ENCODE results near the gene EML5. TPM values are rescaled to one million over a fixed set of nuclear protein-coding genes. Genes with fewer than 3 reads are reported as not detected.

Gene EML5
- total and polyA plus RNA-seq, 2 donors (not counting 3 experiments of a cell fraction or from before 2014, with no cell fraction given): not detected

- CTCF ChIA-PET: no interaction called here
- intact Hi-C loops (cut with micrococcal nuclease) (no loop called here), dilution Hi-C loops (cut with MboI; ENCODE audit: extremely low pct_ligation_motif_present, low sequenced_read_pairs) (no loop called here)
- no peak for DNase-seq (ENCODE audit: low read depth, low spot score)
- no peak overlapping the region for H3K27ac ChIP-seq (ENCODE audit: insufficient read depth, low read depth, low read length)
- no peak for FAIRE-seq
- no peak overlapping the region for H3K4me2 ChIP-seq (ENCODE audit: insufficient read depth, low read length)
- no peaks in the 10 kb centered on the region for H3K4me1 ChIP-seq (ENCODE audit: control insufficient read depth, extremely low read depth, insufficient read depth, low read length)
- no peak overlapping the region for H3K9ac ChIP-seq (replicated peaks; ENCODE audit: extremely low read depth, insufficient read depth, low read length)
- H3K79me2 ChIP-seq (ENCODE audit: control insufficient read depth, insufficient read depth, low read length): no peaks in the 10 kb centered on the region
- no peaks in the 10 kb centered on the region for H3K27me3 ChIP-seq (ENCODE audit: control insufficient read depth in 2 of 2, insufficient read depth in 2 of 2, low read length in 2 of 2)
- POLR2A ChIA-PET: no interaction called here
- BruUV-seq (replicated peaks): no TSS peak
- no peaks in the 10 kb centered on the region for H3K9me1 ChIP-seq (replicated peaks; ENCODE audit: control insufficient read depth, extremely low read depth, insufficient read depth, low read length)
- no peak for TF ChIP-seq POLR2A (IDR thresholded peaks at IDR 0.05; ENCODE audit: low read depth, low read length)
- TF ChIP-seq MAX (IDR thresholded peaks at IDR 0.05; ENCODE audit: insufficient read depth, insufficient read length): no peak
- no peak for TF ChIP-seq GATA2 (IDR thresholded peaks at IDR 0.05; ENCODE audit: insufficient read depth, insufficient read length, low read depth, low read length)
- TF ChIP-seq JUN (IDR thresholded peaks at IDR 0.05; ENCODE audit: borderline replicate concordance, insufficient read depth, insufficient read length, low read depth): no peak
- TF ChIP-seq FOS (IDR thresholded peaks at IDR 0.05; ENCODE audit: borderline replicate concordance, insufficient read depth, low read length): no peak
- TF ChIP-seq MYC (IDR thresholded peaks at IDR 0.05; ENCODE audit: low read depth, low read length): no peak
- TF ChIP-seq CTCF (IDR thresholded peaks at IDR 0.05; ENCODE audit: extremely low read depth in 1 of 2, insufficient read depth in 1 of 2, low read depth in 1 of 2, low read length in 2 of 2): no peak
- TF ChIP-seq EZH2 (IDR thresholded peaks at IDR 0.05; ENCODE audit: borderline replicate concordance, low read depth, low read length, severe bottlenecking): no peak
- TF ChIP-seq POLR2AphosphoS5 (IDR thresholded peaks at IDR 0.05; ENCODE audit: insufficient read depth, low read depth, low read length): no peak
- H3K4me3 ChIP-seq (replicated peaks in 1 of 3; ENCODE audit: insufficient read depth in 1 of 3, low read depth in 1 of 3, low read length in 3 of 3): no peak overlapping the region
- no peaks in the 10 kb centered on the region for H3K9me3 ChIP-seq (replicated peaks; ENCODE audit: control insufficient read depth, insufficient read depth, low read length)
- peaks cover 25 to 30% of the 10 kb centered on the region in 2 experiments for H3K36me3 ChIP-seq (ENCODE audit: control insufficient read depth in 2 of 2, extremely low read depth in 1 of 2, insufficient read depth in 2 of 2, low read length in 2 of 2)
- no peaks in the 10 kb centered on the region for H4K20me1 ChIP-seq (replicated peaks; ENCODE audit: control insufficient read depth, extremely low read depth, insufficient read depth, low read length)
- no peak overlapping the region for H2AFZ ChIP-seq (ENCODE audit: low read depth, low read length)
These were observed 195.2 kb downstream of the EML5 start for GRCh38 chr14:88597601-88598000.

Data from endothelial cell of umbilical vein (primary cell).